WTC11 (cell line): ENCODE measurements around the gene LDLRAD3. TPM values are rescaled to one million over a fixed set of nuclear protein-coding genes. Genes with fewer than 3 reads are reported as not detected.
A peak's percentile ranks its signal among the peaks of the same experiment; 100 is the strongest.

ENCODE experiments used
- ATAC-seq: fragments of 200-7000 bp; cut with Tn5 transposase; 2 replicates; pipeline ENCODE4 v1.10.0; 2021; ENCODE audit warnings: mild to moderate bottlenecking, moderate library complexity
- CTCF ChIA-PET: fragments of 300-600 bp; sonication (Branson Sonifier 250); formaldehyde crosslinking; loops from one replicate; lab custom pipeline; 2021; ENCODE audit warnings: antibody characterized with exemption; lab: Charles Lee
- POLR2A ChIA-PET: fragments of 350-600 bp; sonication (Branson Sonifier 250); formaldehyde crosslinking; loops from one replicate; lab custom pipeline; 2021; ENCODE audit warnings: antibody characterized with exemption; lab: Charles Lee
- DNase-seq: peaks from one replicate; pipeline ENCODE4 v3.0.0; 2021; ENCODE audit warnings: low spot score
- H3K27ac Mint-ChIP-seq: 2 replicates; pipeline ENCODE4 v1.8.0; 2021; ENCODE audit warnings: mixed read lengths
- H3K27me3 Mint-ChIP-seq: 2 replicates; pipeline ENCODE4 v1.8.0; 2021; ENCODE audit warnings: low read depth, mild to moderate bottlenecking, moderate library complexity, mixed read lengths
- H3K36me3 Mint-ChIP-seq: 2 replicates; pipeline ENCODE4 v1.8.0; 2021; ENCODE audit warnings: mixed read lengths
- H3K4me1 Mint-ChIP-seq: 2 replicates; pipeline ENCODE4 v1.8.0; 2022; ENCODE audit warnings: mixed read lengths
- H3K4me3 Mint-ChIP-seq: 2 replicates; pipeline ENCODE4 v1.8.0; 2021; ENCODE audit warnings: mild to moderate bottlenecking, moderate library complexity, mixed read lengths
- H3K9me3 Mint-ChIP-seq: 2 replicates; pipeline ENCODE4 v1.8.0; 2021; ENCODE audit warnings: mixed read lengths
- CBFB ChIP-seq: sonication (generic); formaldehyde crosslinking; IDR thresholded peaks from 2 replicates; pipeline ENCODE4 v1.8.1; 2022; ENCODE audit warnings: mild to moderate bottlenecking, low read depth, missing genetic modification reagents
- ESRRA ChIP-seq: sonication (generic); formaldehyde crosslinking; IDR thresholded peaks from 2 replicates; pipeline ENCODE4 v1.8.1; 2022; ENCODE audit warnings: mild to moderate bottlenecking, missing genetic modification reagents, borderline replicate concordance
- GTF2I ChIP-seq: fragments of 250-450 bp; sonication (Bioruptor Pico); conservative IDR thresholded peaks from 2 replicates; pipeline ENCODE4 v1.4.0; 2021; ENCODE audit warnings: mild to moderate bottlenecking
- IRF2 ChIP-seq: sonication (generic); formaldehyde crosslinking; IDR thresholded peaks from 2 replicates; pipeline ENCODE4 v1.8.0; 2022; ENCODE audit warnings: low read depth, missing genetic modification reagents, borderline replicate concordance
- NFE2L1 ChIP-seq: sonication (generic); formaldehyde crosslinking; IDR thresholded peaks from 2 replicates; pipeline ENCODE4 v1.8.1; 2023; ENCODE audit warnings: missing genetic modification reagents
- NR1H2 ChIP-seq: sonication (generic); formaldehyde crosslinking; IDR thresholded peaks from 2 replicates; pipeline ENCODE4 v1.9.0; 2021; ENCODE audit warnings: mild to moderate bottlenecking, moderate library complexity, missing genetic modification reagents
- NR3C1 ChIP-seq: sonication (generic); formaldehyde crosslinking; conservative IDR thresholded peaks from 2 replicates; pipeline ENCODE4 v1.8.1; 2023; ENCODE audit warnings: low read depth, mild to moderate bottlenecking, missing genetic modification reagents
- OVOL2 ChIP-seq: fragments of 250-450 bp; sonication (Bioruptor Pico); IDR thresholded peaks from 2 replicates; pipeline ENCODE4 v1.9.0; 2021; ENCODE audit warnings: mild to moderate bottlenecking, borderline replicate concordance
- SOX15 ChIP-seq: fragments of 250-450 bp; sonication (Bioruptor Pico); IDR thresholded peaks from 2 replicates; pipeline ENCODE4 v1.9.0; 2021; ENCODE audit warnings: mild to moderate bottlenecking
- SP1 ChIP-seq: sonication (generic); formaldehyde crosslinking; conservative IDR thresholded peaks from 2 replicates; pipeline ENCODE4 v1.8.1; 2022; ENCODE audit warnings: missing genetic modification reagents
- ZNF138 ChIP-seq: sonication (generic); formaldehyde crosslinking; conservative IDR thresholded peaks from 2 replicates; pipeline ENCODE4 v1.8.1; 2022; ENCODE audit warnings: mild to moderate bottlenecking, moderate library complexity, missing genetic modification reagents
- total RNA-seq: library from RNA; stranded (reverse); gene quantifications from 3 replicates; pipeline ENCODE4 v1.2.3, GENCODE V29; 2021
- TF ChIP-seq, protein P1 (sequence below): sonication (generic); formaldehyde crosslinking; IDR thresholded peaks from 2 replicates; pipeline ENCODE4 v1.8.1; 2022; ENCODE audit warnings: low read depth, missing genetic modification reagents, borderline replicate concordance
- TF ChIP-seq, protein P2 (sequence below): sonication (generic); formaldehyde crosslinking; IDR thresholded peaks from 2 replicates; pipeline ENCODE4 v1.8.0; 2022; ENCODE audit warnings: mild to moderate bottlenecking, missing genetic modification reagents
- TF ChIP-seq, protein P3 (sequence below): sonication (generic); formaldehyde crosslinking; IDR thresholded peaks from 2 replicates; pipeline ENCODE4 v1.8.0; 2023; ENCODE audit warnings: missing genetic modification reagents
- TF ChIP-seq, protein P4 (sequence below): fragments of 250-450 bp; sonication (Bioruptor Pico); IDR thresholded peaks from 2 replicates; pipeline ENCODE4 v1.8.0; 2021; ENCODE audit warnings: mild to moderate bottlenecking
- TF ChIP-seq, protein P5 (sequence below): sonication (generic); formaldehyde crosslinking; IDR thresholded peaks from 2 replicates; pipeline ENCODE4 v1.8.1; 2022; ENCODE audit warnings: missing genetic modification reagents, borderline replicate concordance
- TF ChIP-seq, protein P6 (sequence below): sonication (generic); formaldehyde crosslinking; IDR thresholded peaks from 2 replicates; pipeline ENCODE4 v1.8.0; 2022; ENCODE audit warnings: mild to moderate bottlenecking, missing genetic modification reagents
- TF ChIP-seq, protein P7 (sequence below): sonication (generic); formaldehyde crosslinking; IDR thresholded peaks from 2 replicates; pipeline ENCODE4 v1.8.1; 2022; ENCODE audit warnings: mild to moderate bottlenecking, missing genetic modification reagents, moderate library complexity, borderline replicate concordance
- TF ChIP-seq, protein P8 (sequence below): sonication (generic); formaldehyde crosslinking; IDR thresholded peaks from 2 replicates; pipeline ENCODE4 v1.8.1; 2023; ENCODE audit warnings: mild to moderate bottlenecking, missing genetic modification reagents, moderate library complexity
- TF ChIP-seq, protein P9 (sequence below): fragments of 250-450 bp; sonication (Bioruptor Pico); conservative IDR thresholded peaks from 2 replicates; pipeline ENCODE4 v1.9.0; 2021; ENCODE audit warnings: mild to moderate bottlenecking
- TF ChIP-seq, protein P10 (sequence below): sonication (generic); formaldehyde crosslinking; IDR thresholded peaks from 2 replicates; pipeline ENCODE4 v1.8.1; 2023; ENCODE audit warnings: mild to moderate bottlenecking, missing genetic modification reagents

Gene LDLRAD3
- total RNA-seq, 1 experiment from 2014 or later: 14.5 TPM

DNA sequence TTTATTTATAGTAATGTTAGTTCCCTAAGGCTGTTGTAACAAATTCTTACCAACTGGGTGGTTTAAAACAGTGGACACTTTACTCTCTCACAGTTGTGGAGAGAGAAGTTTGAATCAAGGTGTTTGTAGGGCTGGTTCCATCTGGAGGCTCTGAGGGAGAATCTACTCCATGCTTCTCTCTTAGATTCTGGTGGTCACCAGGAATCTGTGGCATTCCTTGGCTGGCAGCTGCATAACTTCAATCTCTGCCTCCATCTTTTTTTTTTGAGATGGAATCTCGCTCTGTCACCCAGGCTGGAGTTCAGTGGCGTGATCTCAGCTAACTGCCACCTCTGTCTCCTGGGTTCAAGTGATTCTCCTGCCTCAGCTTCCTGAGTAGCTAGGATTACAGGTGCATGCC, 46.3 kb downstream of the LDLRAD3 start (continued):
- TF ChIP-seq, protein P1, sequence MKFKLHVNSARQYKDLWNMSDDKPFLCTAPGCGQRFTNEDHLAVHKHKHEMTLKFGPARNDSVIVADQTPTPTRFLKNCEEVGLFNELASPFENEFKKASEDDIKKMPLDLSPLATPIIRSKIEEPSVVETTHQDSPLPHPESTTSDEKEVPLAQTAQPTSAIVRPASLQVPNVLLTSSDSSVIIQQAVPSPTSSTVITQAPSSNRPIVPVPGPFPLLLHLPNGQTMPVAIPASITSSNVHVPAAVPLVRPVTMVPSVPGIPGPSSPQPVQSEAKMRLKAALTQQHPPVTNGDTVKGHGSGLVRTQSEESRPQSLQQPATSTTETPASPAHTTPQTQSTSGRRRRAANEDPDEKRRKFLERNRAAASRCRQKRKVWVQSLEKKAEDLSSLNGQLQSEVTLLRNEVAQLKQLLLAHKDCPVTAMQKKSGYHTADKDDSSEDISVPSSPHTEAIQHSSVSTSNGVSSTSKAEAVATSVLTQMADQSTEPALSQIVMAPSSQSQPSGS: no peak
- TF ChIP-seq ZNF138 (CRISPR knock-in tag): no peak
- no peak for TF ChIP-seq CBFB (CRISPR knock-in tag)
- TF ChIP-seq NFE2L1 (CRISPR knock-in tag): no peak
- TF ChIP-seq, protein P2, sequence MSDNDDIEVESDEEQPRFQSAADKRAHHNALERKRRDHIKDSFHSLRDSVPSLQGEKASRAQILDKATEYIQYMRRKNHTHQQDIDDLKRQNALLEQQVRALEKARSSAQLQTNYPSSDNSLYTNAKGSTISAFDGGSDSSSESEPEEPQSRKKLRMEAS (CRISPR knock-in tag): no peak
- TF ChIP-seq NR1H2 (CRISPR knock-in tag): no peak
- no peak for TF ChIP-seq ESRRA (CRISPR knock-in tag)
- TF ChIP-seq, protein P3, sequence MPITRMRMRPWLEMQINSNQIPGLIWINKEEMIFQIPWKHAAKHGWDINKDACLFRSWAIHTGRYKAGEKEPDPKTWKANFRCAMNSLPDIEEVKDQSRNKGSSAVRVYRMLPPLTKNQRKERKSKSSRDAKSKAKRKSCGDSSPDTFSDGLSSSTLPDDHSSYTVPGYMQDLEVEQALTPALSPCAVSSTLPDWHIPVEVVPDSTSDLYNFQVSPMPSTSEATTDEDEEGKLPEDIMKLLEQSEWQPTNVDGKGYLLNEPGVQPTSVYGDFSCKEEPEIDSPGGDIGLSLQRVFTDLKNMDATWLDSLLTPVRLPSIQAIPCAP (CRISPR knock-in tag): no peak

DNA sequence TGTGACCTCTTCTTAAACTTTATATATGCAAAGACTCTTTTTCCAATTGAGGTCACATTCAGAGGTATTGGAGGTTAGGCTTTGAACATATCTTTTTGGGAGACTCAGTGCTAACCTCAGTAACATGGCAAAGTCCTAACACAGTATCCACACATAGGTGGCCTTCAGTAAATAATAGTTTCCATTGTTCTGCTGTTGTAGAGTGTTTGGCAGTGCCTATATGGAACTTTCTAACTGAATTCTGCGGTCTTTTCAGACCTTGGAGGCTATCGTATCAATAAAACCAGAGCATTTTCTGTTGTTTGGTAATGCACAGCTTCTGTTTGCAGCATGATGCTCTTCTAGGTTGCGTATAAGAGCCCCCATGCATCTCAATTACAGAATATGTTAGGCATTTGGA, 47.0 kb downstream of the LDLRAD3 start:
- ATAC-seq (no peak), DNase-seq (no peak)
- Mint-ChIP-seq H3K27ac (peak overlapping the region; percentile 25; the same call in 1 of the 2 replicates), H3K36me3 (peaks cover 13% of the 10 kb centered on the region), H3K4me1 (peaks cover 45% of the 10 kb centered on the region), H3K9me3 (peaks cover 20% of the 10 kb centered on the region), H3K27me3 (no peaks in the 10 kb centered on the region), H3K4me3 (no peak overlapping the region)
- TF ChIP-seq SP1 (CRISPR knock-in tag) (no peak), OVOL2 (no peak), GTF2I (CRISPR knock-in tag) (no peak), NR3C1 (no peak), SOX15 (CRISPR knock-in tag) (no peak), IRF2 (CRISPR knock-in tag) (no peak)
- TF ChIP-seq, protein P2 (CRISPR knock-in tag): no peak
- TF ChIP-seq, protein P4, sequence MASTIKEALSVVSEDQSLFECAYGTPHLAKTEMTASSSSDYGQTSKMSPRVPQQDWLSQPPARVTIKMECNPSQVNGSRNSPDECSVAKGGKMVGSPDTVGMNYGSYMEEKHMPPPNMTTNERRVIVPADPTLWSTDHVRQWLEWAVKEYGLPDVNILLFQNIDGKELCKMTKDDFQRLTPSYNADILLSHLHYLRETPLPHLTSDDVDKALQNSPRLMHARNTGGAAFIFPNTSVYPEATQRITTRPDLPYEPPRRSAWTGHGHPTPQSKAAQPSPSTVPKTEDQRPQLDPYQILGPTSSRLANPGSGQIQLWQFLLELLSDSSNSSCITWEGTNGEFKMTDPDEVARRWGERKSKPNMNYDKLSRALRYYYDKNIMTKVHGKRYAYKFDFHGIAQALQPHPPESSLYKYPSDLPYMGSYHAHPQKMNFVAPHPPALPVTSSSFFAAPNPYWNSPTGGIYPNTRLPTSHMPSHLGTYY (CRISPR knock-in tag): no peak
- POLR2A ChIA-PET: no interaction called here
- CTCF ChIA-PET: interaction anchor here (1.2 to 2.2 kb wide), 3 partner anchors 66 to 169 kb away, joined by 3 to 8 read pairs (median 3); no protein-coding TSS in a partner anchor

DNA sequence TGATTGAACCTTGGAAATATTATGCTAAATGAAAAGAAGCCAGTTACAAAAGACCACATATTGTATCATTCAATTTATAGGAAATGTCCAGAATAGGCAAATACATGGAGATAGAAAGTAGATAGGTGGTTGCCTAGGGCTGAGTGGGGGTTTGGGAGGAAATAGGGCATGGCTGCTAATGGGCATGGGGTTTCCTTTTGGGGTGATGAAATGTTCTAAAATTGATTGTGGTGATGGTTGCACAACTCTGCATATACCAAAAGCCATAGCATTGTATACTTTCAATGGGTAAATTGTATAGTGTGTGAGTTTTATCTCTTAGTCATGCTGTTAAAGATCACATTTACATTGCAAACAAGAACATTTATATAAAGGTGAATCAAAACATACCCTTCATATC, 48.7 kb downstream of the LDLRAD3 start:
- Mint-ChIP-seq H3K27ac (no peak overlapping the region), H3K4me3 (no peak overlapping the region), H3K9me3 (peaks cover 21% of the 10 kb centered on the region), H3K4me1 (peaks cover 29% of the 10 kb centered on the region), H3K36me3 (peaks cover 15% of the 10 kb centered on the region), H3K27me3 (no peaks in the 10 kb centered on the region)
- no peak for DNase-seq
- POLR2A ChIA-PET: no interaction called here
- TF ChIP-seq, protein P5, sequence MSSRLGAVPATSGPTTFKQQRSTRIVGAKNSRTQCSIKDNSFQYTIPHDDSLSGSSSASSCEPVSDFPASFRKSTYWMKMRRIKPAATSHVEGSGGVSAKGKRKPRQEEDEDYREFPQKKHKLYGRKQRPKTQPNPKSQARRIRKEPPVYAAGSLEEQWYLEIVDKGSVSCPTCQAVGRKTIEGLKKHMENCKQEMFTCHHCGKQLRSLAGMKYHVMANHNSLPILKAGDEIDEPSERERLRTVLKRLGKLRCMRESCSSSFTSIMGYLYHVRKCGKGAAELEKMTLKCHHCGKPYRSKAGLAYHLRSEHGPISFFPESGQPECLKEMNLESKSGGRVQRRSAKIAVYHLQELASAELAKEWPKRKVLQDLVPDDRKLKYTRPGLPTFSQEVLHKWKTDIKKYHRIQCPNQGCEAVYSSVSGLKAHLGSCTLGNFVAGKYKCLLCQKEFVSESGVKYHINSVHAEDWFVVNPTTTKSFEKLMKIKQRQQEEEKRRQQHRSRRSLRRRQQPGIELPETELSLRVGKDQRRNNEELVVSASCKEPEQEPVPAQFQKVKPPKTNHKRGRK (CRISPR knock-in tag): no peak
- TF ChIP-seq, protein P6, sequence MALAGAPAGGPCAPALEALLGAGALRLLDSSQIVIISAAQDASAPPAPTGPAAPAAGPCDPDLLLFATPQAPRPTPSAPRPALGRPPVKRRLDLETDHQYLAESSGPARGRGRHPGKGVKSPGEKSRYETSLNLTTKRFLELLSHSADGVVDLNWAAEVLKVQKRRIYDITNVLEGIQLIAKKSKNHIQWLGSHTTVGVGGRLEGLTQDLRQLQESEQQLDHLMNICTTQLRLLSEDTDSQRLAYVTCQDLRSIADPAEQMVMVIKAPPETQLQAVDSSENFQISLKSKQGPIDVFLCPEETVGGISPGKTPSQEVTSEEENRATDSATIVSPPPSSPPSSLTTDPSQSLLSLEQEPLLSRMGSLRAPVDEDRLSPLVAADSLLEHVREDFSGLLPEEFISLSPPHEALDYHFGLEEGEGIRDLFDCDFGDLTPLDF: no peak
- TF ChIP-seq, protein P7, sequence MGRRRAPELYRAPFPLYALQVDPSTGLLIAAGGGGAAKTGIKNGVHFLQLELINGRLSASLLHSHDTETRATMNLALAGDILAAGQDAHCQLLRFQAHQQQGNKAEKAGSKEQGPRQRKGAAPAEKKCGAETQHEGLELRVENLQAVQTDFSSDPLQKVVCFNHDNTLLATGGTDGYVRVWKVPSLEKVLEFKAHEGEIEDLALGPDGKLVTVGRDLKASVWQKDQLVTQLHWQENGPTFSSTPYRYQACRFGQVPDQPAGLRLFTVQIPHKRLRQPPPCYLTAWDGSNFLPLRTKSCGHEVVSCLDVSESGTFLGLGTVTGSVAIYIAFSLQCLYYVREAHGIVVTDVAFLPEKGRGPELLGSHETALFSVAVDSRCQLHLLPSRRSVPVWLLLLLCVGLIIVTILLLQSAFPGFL: no peak
- TF ChIP-seq, protein P8, sequence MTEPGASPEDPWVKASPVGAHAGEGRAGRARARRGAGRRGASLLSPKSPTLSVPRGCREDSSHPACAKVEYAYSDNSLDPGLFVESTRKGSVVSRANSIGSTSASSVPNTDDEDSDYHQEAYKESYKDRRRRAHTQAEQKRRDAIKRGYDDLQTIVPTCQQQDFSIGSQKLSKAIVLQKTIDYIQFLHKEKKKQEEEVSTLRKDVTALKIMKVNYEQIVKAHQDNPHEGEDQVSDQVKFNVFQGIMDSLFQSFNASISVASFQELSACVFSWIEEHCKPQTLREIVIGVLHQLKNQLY (CRISPR knock-in tag): no peak
- TF ChIP-seq OVOL2: no peak
- TF ChIP-seq, protein P9, sequence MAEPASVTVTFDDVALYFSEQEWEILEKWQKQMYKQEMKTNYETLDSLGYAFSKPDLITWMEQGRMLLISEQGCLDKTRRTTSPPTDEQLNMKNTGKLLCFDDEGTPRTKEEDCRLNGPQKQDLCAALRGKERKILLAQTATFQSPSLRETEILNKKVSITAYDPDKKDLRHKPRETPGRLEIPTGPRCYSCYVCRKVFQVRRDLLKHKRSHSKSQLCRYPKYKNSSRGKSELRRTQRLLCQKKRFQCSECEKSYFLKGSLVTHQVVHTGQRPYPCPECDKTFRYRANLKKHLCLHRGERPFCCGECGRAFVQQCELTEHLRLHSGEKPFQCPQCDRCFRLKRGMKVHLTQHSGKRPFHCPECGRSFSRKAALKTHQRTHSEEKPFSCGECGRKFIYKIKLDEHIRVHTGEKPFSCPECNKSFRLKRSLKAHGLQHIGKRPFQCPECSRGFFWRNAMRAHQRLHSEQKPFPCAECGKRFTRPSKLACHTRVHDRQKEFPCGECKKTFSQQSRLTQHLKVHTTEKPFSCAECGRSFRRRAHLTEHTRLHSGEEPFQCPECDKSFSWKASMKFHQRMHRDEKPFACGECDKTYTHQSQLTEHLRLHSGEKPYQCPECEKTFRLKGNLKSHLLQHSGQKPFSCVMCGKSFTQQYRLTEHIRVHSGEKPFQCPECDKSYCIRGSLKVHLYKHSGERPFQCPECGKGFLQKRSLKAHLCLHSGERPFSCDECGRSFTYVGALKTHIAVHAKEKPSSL (CRISPR knock-in tag): no peak
- TF ChIP-seq, protein P10, sequence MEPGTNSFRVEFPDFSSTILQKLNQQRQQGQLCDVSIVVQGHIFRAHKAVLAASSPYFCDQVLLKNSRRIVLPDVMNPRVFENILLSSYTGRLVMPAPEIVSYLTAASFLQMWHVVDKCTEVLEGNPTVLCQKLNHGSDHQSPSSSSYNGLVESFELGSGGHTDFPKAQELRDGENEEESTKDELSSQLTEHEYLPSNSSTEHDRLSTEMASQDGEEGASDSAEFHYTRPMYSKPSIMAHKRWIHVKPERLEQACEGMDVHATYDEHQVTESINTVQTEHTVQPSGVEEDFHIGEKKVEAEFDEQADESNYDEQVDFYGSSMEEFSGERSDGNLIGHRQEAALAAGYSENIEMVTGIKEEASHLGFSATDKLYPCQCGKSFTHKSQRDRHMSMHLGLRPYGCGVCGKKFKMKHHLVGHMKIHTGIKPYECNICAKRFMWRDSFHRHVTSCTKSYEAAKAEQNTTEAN: no peak
- no peak for ATAC-seq
- CTCF ChIA-PET: no interaction called here
